ENCODE results near the gene IL31RA. TPM values are rescaled to one million over a fixed set of nuclear protein-coding genes. Genes with fewer than 3 reads are reported as not detected.

Gene IL31RA
- total RNA-seq, 2 donors from 2014 or later, result 1.1 to 6.6 TPM

DNA sequence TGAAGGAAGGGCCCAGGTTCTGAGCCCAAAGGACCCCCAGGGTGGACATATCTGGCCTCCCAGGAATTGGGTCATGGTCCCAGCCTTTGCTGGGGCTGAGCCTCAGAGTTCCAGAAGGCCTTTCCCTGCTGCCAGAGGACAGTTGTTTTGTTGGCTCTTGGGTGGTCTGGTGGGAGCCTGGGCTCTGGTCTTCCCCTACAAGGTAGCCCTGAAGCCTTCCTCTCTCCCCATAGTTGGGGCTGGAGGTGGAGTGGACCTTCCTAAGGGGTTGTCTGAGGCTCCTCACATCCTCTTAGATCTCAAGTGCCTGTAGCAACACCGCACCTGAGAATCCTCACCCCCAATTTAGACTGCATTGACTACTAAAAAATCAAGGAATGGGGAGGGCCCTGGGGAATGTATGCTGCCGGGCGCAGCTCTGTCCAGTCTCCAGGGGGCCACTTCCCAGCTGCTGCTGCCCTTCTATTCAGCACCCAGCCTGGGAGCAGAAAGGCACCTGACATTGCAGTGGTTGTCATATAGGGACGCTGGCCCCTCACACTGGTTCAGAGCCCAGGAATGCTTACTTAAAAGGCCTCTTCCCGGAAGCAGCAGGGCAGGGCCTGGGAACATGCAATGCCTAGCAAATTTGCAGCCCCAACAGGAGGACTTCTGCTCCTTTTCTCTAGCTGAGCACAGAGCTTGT, 66.4 kb downstream of the IL31RA start:
- ATAC-seq (ENCODE audit: insufficient number of reproducible peaks, low FRiP score, low read depth) (no peak), DNase-seq (ENCODE audit: low spot score) (no peak)
- Histone ChIP-seq H3K4me1 (ENCODE audit: control insufficient read depth in 1 of 2, low read depth in 2 of 2) (peaks cover 0 to 10% of the 10 kb centered on the region in 2 donors), H3K9me3 (no peaks in the 10 kb centered on the region), H3K27me3 (replicated peaks; ENCODE audit: insufficient read depth) (no peaks in the 10 kb centered on the region), H3K4me3 (no peak overlapping the region), H3K36me3 (no peaks in the 10 kb centered on the region), H3K27ac (no peak overlapping the region)
- no peak for TF ChIP-seq CTCF (IDR thresholded peaks at IDR 0.05)

DNA sequence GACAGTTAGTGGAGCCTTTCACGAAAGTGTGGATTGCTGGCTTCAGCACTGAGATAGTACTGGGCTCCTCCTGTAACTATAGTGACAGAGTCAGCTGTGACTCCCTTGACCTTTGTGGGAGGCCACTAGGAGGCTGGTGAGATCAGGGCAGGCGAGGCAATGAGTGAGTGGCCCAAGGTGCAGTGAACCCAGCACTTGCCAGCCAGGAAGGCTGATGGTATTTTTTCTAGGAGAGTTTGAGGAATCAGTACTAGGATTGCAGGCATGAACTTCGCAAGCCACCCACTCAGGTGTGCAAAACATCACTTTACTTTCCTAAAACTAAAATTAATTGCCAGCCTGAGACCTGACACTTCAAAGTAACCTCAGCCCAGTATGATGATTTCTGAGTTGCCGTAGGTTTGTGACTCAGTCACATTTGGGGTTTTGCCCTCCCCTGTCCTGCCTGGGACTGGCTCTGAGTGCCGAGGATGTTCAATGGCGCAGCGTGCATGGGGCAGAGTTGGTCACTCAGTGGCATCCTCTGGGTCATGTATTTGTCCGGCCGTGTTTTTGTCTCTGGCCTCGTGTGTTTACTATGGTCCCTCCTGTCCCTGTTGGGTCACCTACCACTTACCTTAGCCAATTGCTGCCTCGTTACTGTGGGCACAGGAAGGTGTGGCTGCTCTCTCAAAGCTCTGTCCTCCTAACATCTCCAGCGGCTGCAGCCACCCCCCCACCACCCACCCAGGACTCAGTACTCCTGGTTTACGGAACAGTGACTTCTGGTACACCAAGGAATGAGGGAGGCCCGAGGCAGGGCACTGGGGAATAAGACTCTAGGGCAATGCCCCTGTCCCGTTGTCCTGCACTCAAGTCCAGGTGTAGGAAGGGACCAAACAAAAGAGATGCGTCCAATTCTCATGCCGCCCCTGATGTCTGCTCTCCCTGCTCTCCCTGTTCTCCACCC, 67.2 kb downstream of the IL31RA start:
- no peaks in the 10 kb centered on the region for H3K9me3 ChIP-seq
- no peak for ATAC-seq (ENCODE audit: insufficient number of reproducible peaks, low FRiP score, low read depth)
- H3K4me3 ChIP-seq, result no peak overlapping the region
- DNase-seq (ENCODE audit: low spot score), result no peak
- no peaks in the 10 kb centered on the region for H3K36me3 ChIP-seq
- H3K4me1 ChIP-seq (ENCODE audit: control insufficient read depth in 1 of 2, low read depth in 2 of 2), result peaks cover 0 to 10% of the 10 kb centered on the region in 2 donors
- H3K27ac ChIP-seq, result no peak overlapping the region
- no peaks in the 10 kb centered on the region for H3K27me3 ChIP-seq (replicated peaks; ENCODE audit: insufficient read depth)
- no peak for TF ChIP-seq CTCF (IDR thresholded peaks at IDR 0.05)

GRCh38 chr5:55919625-55920024, 68.5 kb downstream of the IL31RA start:
- peaks cover 0 to 14% of the 10 kb centered on the region in 2 donors for H3K4me1 ChIP-seq (ENCODE audit: control insufficient read depth in 1 of 2, low read depth in 2 of 2)
- no peaks in the 10 kb centered on the region for H3K9me3 ChIP-seq
- H3K27ac ChIP-seq, result no peak overlapping the region
- ATAC-seq (ENCODE audit: insufficient number of reproducible peaks, low FRiP score, low read depth) (no peak), DNase-seq (ENCODE audit: low spot score) (no peak)
- H3K4me3 ChIP-seq, result no peak overlapping the region
- no peaks in the 10 kb centered on the region for H3K27me3 ChIP-seq (replicated peaks; ENCODE audit: insufficient read depth)
- no peaks in the 10 kb centered on the region for H3K36me3 ChIP-seq
- TF ChIP-seq CTCF (IDR thresholded peaks at IDR 0.05), result no peak

- Histone ChIP-seq H3K27ac (no peak overlapping the region), H3K9me3 (no peaks in the 10 kb centered on the region), H3K27me3 (replicated peaks; ENCODE audit: insufficient read depth) (no peaks in the 10 kb centered on the region), H3K4me1 (ENCODE audit: control insufficient read depth in 1 of 2, low read depth in 2 of 2) (peaks cover 0 to 6% of the 10 kb centered on the region in 2 donors), H3K36me3 (no peaks in the 10 kb centered on the region), H3K4me3 (no peak overlapping the region)
- DNase-seq (ENCODE audit: low spot score), result no peak
- no peak for TF ChIP-seq CTCF (IDR thresholded peaks at IDR 0.05)
- ATAC-seq (ENCODE audit: insufficient number of reproducible peaks, low FRiP score, low read depth), result no peak
Observed at GRCh38 chr5:55920784-55921183, 69.6 kb downstream of the IL31RA start.

- no peak for TF ChIP-seq CTCF (IDR thresholded peaks at IDR 0.05)
- H3K4me3 ChIP-seq, result no peak overlapping the region
- H3K36me3 ChIP-seq, result no peaks in the 10 kb centered on the region
- no peaks in the 10 kb centered on the region for H3K9me3 ChIP-seq
- DNase-seq (ENCODE audit: low spot score) (no peak), ATAC-seq (ENCODE audit: insufficient number of reproducible peaks, low FRiP score, low read depth) (no peak)
- H3K27me3 ChIP-seq (replicated peaks; ENCODE audit: insufficient read depth), result no peaks in the 10 kb centered on the region
- H3K4me1 ChIP-seq (ENCODE audit: control insufficient read depth in 1 of 2, low read depth in 2 of 2), result peaks cover 0 to 4% of the 10 kb centered on the region in 2 donors
- no peak overlapping the region for H3K27ac ChIP-seq
Observed at GRCh38 chr5:55921617-55922016, 70.5 kb downstream of the IL31RA start.

Data from thoracic aorta (tissue), 2 donors.